Activated CD4-positive, alpha-beta T cell treated with anti-CD3 and anti-CD28 coated beads, Interleukin-10, Interleukin-2, amounts not matched to agents 100 ng/mL and 50 ng/mL, durations not matched to agents 16 hours and 8 hours (primary cell): Measurements from ENCODE around the gene SPTSSB.

Experiments used
- DNase-seq: peaks from one replicate; pipeline ENCODE4 v3.0.0-alpha.2; 2020

Gene SPTSSB

GRCh38 chr3:161390200-161390599 is 18.9 kb upstream of the SPTSSB start:
- DNase-seq, result no peak

- no peak for DNase-seq
Measured at GRCh38 chr3:161389445-161390035, 18.2 kb upstream of the SPTSSB start.

GRCh38 chr3:161388855-161389254 is 17.5 kb upstream of the SPTSSB start:
- no peak for DNase-seq

- no peak for DNase-seq
Measured at GRCh38 chr3:161386991-161387770, 15.9 kb upstream of the SPTSSB start.

GRCh38 chr3:161372321-161373260 is 1.3 kb upstream of the SPTSSB start:
- no peak for DNase-seq

GRCh38 chr3:161369531-161369930 is 1.8 kb downstream of the SPTSSB start:
- no peak for DNase-seq

GRCh38 chr3:161366094-161366493 is 5.2 kb downstream of the SPTSSB start:
- DNase-seq, result no peak

- no peak for DNase-seq
Measured at GRCh38 chr3:161358488-161358887, 12.8 kb downstream of the SPTSSB start.

GRCh38 chr3:161356287-161356686 is 15.0 kb downstream of the SPTSSB start:
- DNase-seq, result no peak

GRCh38 chr3:161355508-161355907 is 15.8 kb downstream of the SPTSSB start:
- DNase-seq, result no peak

GRCh38 chr3:161354554-161354953 is 16.8 kb downstream of the SPTSSB start:
- no peak for DNase-seq

GRCh38 chr3:161351330-161351729 is 20.0 kb downstream of the SPTSSB start:
- no peak for DNase-seq

- no peak for DNase-seq
Measured at GRCh38 chr3:161350916-161351315, 20.4 kb downstream of the SPTSSB start.

- peak; percentile 66 for DNase-seq
Measured at GRCh38 chr3:161349529-161350312, 21.6 kb downstream of the SPTSSB start.

GRCh38 chr3:161348796-161349400 is 22.4 kb downstream of the SPTSSB start:
- DNase-seq, result no peak

- DNase-seq, result no peak
Measured at GRCh38 chr3:161347726-161348125, 23.6 kb downstream of the SPTSSB start.

GRCh38 chr3:161345023-161345422 is 26.3 kb downstream of the SPTSSB start:
- no peak for DNase-seq

GRCh38 chr3:161343986-161344385 is 27.3 kb downstream of the SPTSSB start:
- DNase-seq, result no peak

- no peak for DNase-seq
Measured at GRCh38 chr3:161343540-161343939, 27.8 kb downstream of the SPTSSB start.

- no peak for DNase-seq
Measured at GRCh38 chr3:161342629-161343028, 28.7 kb downstream of the SPTSSB start.

GRCh38 chr3:161339517-161340500 is 31.5 kb downstream of the SPTSSB start:
- DNase-seq, result no peak
